K562 (cell line): ENCODE results near the gene TGFBR3L. TPM values are rescaled to one million over a fixed set of nuclear protein-coding genes. Genes with fewer than 3 reads are reported as not detected.

Experiments used
- CREB1 ChIP-seq, 2 experiments: sonication (generic) in 1 of 2; formaldehyde crosslinking in 1 of 2; IDR thresholded peaks; 2 replicates each; pipeline versions ENCODE4 v1.6.1 to v1.8.0; 2012 to 2022; ENCODE audit warnings: inconsistent platforms in 1 of 2, mild to moderate bottlenecking in 1 of 2, missing genetic modification reagents in 1 of 2, moderate library complexity in 1 of 2
- GABPB2 ChIP-seq: fragments of 250-450 bp; sonication (Bioruptor Pico); conservative IDR thresholded peaks from 2 replicates; pipeline ENCODE4 v1.5.1; 2021; ENCODE audit warnings: mild to moderate bottlenecking
- KLF13 ChIP-seq: fragments of 450-650 bp; IDR thresholded peaks from 2 replicates; pipeline ENCODE4 v1.6.1; 2016; ENCODE audit warnings: missing genetic modification characterization, low read depth, mild to moderate bottlenecking, missing compliant biosample characterization, moderate library complexity, borderline replicate concordance
- MAX ChIP-seq: sonication (generic); formaldehyde crosslinking; IDR thresholded peaks from 2 replicates; pipeline ENCODE4 v1.9.0; 2022; ENCODE audit warnings: mild to moderate bottlenecking, missing genetic modification reagents
- RBFOX2 ChIP-seq: fragments of 200-400 bp; formaldehyde crosslinking; IDR thresholded peaks from 2 replicates; pipeline ENCODE4 v1.6.1; 2017; ENCODE audit warnings: low read depth, mild to moderate bottlenecking, low read length, moderate library complexity
- SAFB ChIP-seq: fragments of 200-400 bp; formaldehyde crosslinking; IDR thresholded peaks from 2 replicates; pipeline ENCODE4 v1.6.1; 2017; ENCODE audit warnings: low read depth, low read length, borderline replicate concordance
- SIN3A ChIP-seq, 2 experiments: fragments of 150-350 bp in 1 of 2; IDR thresholded peaks; 2 replicates each; pipeline ENCODE4 v1.6.1; 2011 to 2016; ENCODE audit warnings: borderline replicate concordance in 2 of 2, low read depth in 2 of 2, low read length in 2 of 2, mild to moderate bottlenecking in 2 of 2, moderate library complexity in 2 of 2; ENCODE audit not compliant: control insufficient read depth in 1 of 2
- SNRNP70 ChIP-seq: fragments of 200-400 bp; formaldehyde crosslinking; optimal IDR thresholded peaks from 2 replicates; pipeline ENCODE3; 2017; ENCODE audit warnings: low read depth, low read length
- STAT5A ChIP-seq: IDR thresholded peaks from 2 replicates; pipeline ENCODE4 v1.6.1; 2012; ENCODE audit warnings: low read length, inconsistent platforms, borderline replicate concordance
- SUPT5H ChIP-seq: fragments of 450-650 bp; IDR thresholded peaks from 2 replicates; pipeline ENCODE4 v1.6.1; 2016
- ZBTB1 ChIP-seq: sonication (generic); formaldehyde crosslinking; IDR thresholded peaks from 2 replicates; pipeline ENCODE4 v1.8.1; 2023; ENCODE audit warnings: missing genetic modification reagents, low read depth, mild to moderate bottlenecking, borderline replicate concordance
- ZC3H4 ChIP-seq: sonication (generic); formaldehyde crosslinking; IDR thresholded peaks from 2 replicates; pipeline ENCODE4 v1.9.0; 2021; ENCODE audit warnings: missing genetic modification reagents, borderline replicate concordance
- ZC3H8 ChIP-seq: fragments of 450-650 bp; IDR thresholded peaks from 2 replicates; pipeline ENCODE4 v1.6.1; 2017
- ZFX ChIP-seq: sonication (generic); formaldehyde crosslinking; IDR thresholded peaks from 2 replicates; pipeline ENCODE4 v1.8.0; 2022; ENCODE audit warnings: mild to moderate bottlenecking, missing genetic modification reagents, moderate library complexity
- ZNF263 ChIP-seq: sonication (generic); formaldehyde crosslinking; IDR thresholded peaks from 2 replicates; pipeline ENCODE4 v1.8.0; 2022; ENCODE audit warnings: mild to moderate bottlenecking, missing genetic modification reagents, borderline replicate concordance
- ZNF644 ChIP-seq: fragments of 200-800 bp; sonication (Bioruptor generic); IDR thresholded peaks from 2 replicates; pipeline ENCODE4 v1.6.1; 2016; ENCODE audit warnings: low read depth, missing genetic modification characterization, missing compliant biosample characterization
- polyA plus RNA-seq, 8 experiments: library from polyadenylated mRNA; depleted of rRNA in 4 of 8; stranded (reverse) in 5 of 8; unstranded in 3 of 8; fragments of >200 nt; fragmentation: Nextera tagmentation in 2 of 8; fragmentation: Illumina TruSeq in 1 of 8; extraction: Ambion mirVana in 2 of 8; extraction: Trizol in 1 of 8; gene quantifications; 2 replicates each; pipeline versions ENCODE4 v1.2.1 to v1.2.3, GENCODE V29; 2011 to 2014; ENCODE audit warnings: inconsistent platforms in 1 of 8, missing spikeins in 1 of 8
- total RNA-seq, 7 experiments: library from RNA; depleted of rRNA in 6 of 7; stranded (reverse); fragments of >200 nt in 6 of 7; fragmentation: Illumina TruSeq in 2 of 7; extraction: Trizol in 2 of 7; gene quantifications; 2 replicates each; pipeline versions ENCODE4 v1.2.1 to v1.2.3, GENCODE V29; 2011 to 2021; ENCODE audit warnings: low replicate concordance in 1 of 7
- TF ChIP-seq, protein P1 (sequence below): fragments of 450-650 bp; IDR thresholded peaks from 2 replicates; pipeline ENCODE4 v1.6.1; 2016; ENCODE audit warnings: borderline replicate concordance
- TF ChIP-seq, protein P2 (sequence below): fragments of 250-450 bp; sonication (Bioruptor Pico); IDR thresholded peaks from 2 replicates; pipeline ENCODE4 v1.5.0; 2021; ENCODE audit warnings: mild to moderate bottlenecking, borderline replicate concordance
- TF ChIP-seq, protein P3 (sequence below): conservative IDR thresholded peaks from 2 replicates; pipeline ENCODE4 v1.6.1; 2011; ENCODE audit warnings: low read depth, mild to moderate bottlenecking, low read length; ENCODE audit not compliant: control insufficient read depth

TGFBR3L gene
- total and polyA plus RNA-seq, 9 of the 15 experiments (the other 6 are each of a cell fraction or from before 2014, with no cell fraction given), result not detected

DNA sequence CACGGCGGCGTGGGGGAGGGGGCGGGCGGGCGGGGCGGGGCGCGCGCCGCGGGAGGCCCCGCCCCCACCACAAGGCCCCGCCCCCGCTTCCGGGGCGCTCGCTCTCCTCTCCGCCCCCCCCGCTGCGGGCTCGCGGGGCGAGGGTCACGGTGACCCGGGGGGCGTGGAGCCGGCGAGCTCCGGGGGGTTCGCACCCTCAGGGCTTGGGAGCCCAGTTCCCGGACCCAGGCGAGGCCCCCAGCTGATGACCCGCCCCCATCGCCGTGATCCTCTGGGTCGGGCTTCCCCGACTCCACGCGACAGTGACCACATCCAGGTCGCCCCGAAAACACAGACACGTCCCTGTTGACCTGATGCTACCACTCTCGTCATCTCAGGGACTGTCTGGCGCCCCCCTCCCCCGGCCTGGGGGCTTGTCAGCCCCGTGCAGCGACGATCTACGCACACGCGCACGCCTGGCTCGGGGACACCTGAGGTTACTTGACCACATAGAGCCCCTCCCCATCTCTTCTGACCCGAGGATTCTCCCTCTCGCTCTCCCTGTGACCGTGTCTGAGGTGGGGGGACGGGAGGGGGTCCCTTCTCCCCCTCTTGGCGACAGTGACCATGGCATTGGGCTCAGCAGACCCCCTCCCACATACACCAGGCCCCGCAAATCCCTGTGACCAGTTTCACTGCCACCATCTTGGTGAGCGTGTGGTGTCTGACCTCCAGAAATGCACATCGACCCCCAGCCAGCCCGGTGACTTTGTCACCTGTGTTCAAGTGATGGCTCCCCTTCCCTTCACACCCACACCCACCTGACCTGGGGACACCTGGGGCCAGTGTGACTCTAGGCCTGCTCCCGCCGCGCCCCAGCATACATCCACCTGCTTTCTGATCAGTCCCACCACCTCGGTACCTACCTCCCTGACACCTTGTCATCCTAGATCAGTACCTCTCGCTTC lies 10.3 kb upstream of the TGFBR3L start (continued):
- peak; percentile 38; the same call in 1 of the 2 replicates for TF ChIP-seq MAX (CRISPR knock-in tag)
- 0 out of 2 replicates have a peak, but pooled peaks have one; percentile 38 for TF ChIP-seq SUPT5H
- TF ChIP-seq RBFOX2, result peak; percentile 8; the same call in 1 of the 2 replicates
- peak; percentile 71 to 73; a peak in 2 of 4 replicates for TF ChIP-seq SIN3A (IDR thresholded peaks at IDR 0.05; ENCODE audit: borderline replicate concordance in 2 of 2, control insufficient read depth in 1 of 2, low read depth in 2 of 2, low read length in 2 of 2)
- 0 out of 2 replicates have a peak, but pooled peaks have one; percentile 27 for TF ChIP-seq SAFB
- no peak for TF ChIP-seq ZC3H8
- 0 out of 2 replicates have a peak, but pooled peaks have one; percentile 47 for TF ChIP-seq ZNF263 (CRISPR knock-in tag)
- TF ChIP-seq STAT5A, result no peak
- TF ChIP-seq, protein P1, sequence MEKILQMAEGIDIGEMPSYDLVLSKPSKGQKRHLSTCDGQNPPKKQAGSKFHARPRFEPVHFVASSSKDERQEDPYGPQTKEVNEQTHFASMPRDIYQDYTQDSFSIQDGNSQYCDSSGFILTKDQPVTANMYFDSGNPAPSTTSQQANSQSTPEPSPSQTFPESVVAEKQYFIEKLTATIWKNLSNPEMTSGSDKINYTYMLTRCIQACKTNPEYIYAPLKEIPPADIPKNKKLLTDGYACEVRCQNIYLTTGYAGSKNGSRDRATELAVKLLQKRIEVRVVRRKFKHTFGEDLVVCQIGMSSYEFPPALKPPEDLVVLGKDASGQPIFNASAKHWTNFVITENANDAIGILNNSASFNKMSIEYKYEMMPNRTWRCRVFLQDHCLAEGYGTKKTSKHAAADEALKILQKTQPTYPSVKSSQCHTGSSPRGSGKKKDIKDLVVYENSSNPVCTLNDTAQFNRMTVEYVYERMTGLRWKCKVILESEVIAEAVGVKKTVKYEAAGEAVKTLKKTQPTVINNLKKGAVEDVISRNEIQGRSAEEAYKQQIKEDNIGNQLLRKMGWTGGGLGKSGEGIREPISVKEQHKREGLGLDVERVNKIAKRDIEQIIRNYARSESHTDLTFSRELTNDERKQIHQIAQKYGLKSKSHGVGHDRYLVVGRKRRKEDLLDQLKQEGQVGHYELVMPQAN, result peak; percentile 59; the same call in 1 of the 2 replicates
- TF ChIP-seq ZNF644 (tag), result no peak
- no peak for TF ChIP-seq GABPB2
- TF ChIP-seq KLF13, result peak; percentile 35; the same call in 1 of the 2 replicates
- no peak for TF ChIP-seq CREB1 (IDR thresholded peaks at IDR 0.05)
- TF ChIP-seq CREB1 (CRISPR knock-in tag; IDR thresholded peaks at IDR 0.05), result 0 out of 2 replicates have a peak, but pooled peaks have one; percentile 43
- TF ChIP-seq ZC3H4, result peak; percentile 42
- 0 out of 2 replicates have a peak, but pooled peaks have one; percentile 45 for TF ChIP-seq ZBTB1 (CRISPR knock-in tag)
- TF ChIP-seq, protein P2, sequence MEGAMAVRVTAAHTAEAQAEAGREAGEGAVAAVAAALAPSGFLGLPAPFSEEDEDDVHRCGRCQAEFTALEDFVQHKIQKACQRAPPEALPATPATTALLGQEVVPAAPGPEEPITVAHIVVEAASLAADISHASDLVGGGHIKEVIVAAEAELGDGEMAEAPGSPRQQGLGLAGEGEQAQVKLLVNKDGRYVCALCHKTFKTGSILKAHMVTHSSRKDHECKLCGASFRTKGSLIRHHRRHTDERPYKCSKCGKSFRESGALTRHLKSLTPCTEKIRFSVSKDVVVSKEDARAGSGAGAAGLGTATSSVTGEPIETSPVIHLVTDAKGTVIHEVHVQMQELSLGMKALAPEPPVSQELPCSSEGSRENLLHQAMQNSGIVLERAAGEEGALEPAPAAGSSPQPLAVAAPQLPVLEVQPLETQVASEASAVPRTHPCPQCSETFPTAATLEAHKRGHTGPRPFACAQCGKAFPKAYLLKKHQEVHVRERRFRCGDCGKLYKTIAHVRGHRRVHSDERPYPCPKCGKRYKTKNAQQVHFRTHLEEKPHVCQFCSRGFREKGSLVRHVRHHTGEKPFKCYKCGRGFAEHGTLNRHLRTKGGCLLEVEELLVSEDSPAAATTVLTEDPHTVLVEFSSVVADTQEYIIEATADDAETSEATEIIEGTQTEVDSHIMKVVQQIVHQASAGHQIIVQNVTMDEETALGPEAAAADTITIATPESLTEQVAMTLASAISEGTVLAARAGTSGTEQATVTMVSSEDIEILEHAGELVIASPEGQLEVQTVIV (CRISPR knock-in tag), result no peak
- no peak for TF ChIP-seq SNRNP70
- TF ChIP-seq, protein P3, sequence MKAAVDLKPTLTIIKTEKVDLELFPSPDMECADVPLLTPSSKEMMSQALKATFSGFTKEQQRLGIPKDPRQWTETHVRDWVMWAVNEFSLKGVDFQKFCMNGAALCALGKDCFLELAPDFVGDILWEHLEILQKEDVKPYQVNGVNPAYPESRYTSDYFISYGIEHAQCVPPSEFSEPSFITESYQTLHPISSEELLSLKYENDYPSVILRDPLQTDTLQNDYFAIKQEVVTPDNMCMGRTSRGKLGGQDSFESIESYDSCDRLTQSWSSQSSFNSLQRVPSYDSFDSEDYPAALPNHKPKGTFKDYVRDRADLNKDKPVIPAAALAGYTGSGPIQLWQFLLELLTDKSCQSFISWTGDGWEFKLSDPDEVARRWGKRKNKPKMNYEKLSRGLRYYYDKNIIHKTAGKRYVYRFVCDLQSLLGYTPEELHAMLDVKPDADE, result 0 out of 2 replicates have a peak, but pooled peaks have one; percentile 49
- TF ChIP-seq ZFX, result peak; percentile 13; the same call in 1 of the 2 replicates
